ENCODE measurements around the gene CGB5.
"Not testable (repeated sequence)": the region's sequence is repeated elsewhere in the genome, so short reads cannot be mapped to it uniquely, and the experiment has no call there.

DNA sequence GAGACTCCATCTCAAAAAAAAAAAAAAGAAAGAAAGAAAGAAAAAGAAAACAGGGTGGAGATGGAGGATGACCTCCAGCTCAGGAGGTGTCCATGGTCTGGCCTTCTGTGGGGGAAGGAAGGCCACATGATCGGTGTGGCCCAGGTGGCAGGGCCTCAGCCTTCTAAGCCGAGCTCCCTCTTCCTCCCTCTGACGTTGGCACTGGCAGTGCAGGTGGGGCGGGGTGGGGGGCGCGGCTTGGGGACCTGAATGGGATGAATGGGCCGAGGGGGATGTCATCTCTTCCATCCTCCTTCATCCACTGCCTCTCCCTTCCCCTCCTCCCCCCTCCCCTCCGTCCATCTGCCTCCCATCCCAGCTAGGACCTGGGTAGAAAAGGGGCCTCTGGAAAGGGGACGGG lies 3.9 kb upstream of the CGB5 start:
- TF ChIP-seq, protein P1, sequence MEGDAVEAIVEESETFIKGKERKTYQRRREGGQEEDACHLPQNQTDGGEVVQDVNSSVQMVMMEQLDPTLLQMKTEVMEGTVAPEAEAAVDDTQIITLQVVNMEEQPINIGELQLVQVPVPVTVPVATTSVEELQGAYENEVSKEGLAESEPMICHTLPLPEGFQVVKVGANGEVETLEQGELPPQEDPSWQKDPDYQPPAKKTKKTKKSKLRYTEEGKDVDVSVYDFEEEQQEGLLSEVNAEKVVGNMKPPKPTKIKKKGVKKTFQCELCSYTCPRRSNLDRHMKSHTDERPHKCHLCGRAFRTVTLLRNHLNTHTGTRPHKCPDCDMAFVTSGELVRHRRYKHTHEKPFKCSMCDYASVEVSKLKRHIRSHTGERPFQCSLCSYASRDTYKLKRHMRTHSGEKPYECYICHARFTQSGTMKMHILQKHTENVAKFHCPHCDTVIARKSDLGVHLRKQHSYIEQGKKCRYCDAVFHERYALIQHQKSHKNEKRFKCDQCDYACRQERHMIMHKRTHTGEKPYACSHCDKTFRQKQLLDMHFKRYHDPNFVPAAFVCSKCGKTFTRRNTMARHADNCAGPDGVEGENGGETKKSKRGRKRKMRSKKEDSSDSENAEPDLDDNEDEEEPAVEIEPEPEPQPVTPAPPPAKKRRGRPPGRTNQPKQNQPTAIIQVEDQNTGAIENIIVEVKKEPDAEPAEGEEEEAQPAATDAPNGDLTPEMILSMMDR (IDR thresholded peaks at IDR 0.05): not testable (repeated sequence)
- not testable (repeated sequence) for TF ChIP-seq POLR2A (IDR thresholded peaks at IDR 0.05)

Data from Peyer's patch (tissue), 4 donors.